Testis (tissue), 3 donors: Measurements from ENCODE around the gene STK32A. TPM values are rescaled to one million over a fixed set of nuclear protein-coding genes. Genes with fewer than 3 reads are reported as not detected.

ENCODE experiments used
- DNase-seq: peaks from one replicate; pipeline ENCODE4 v3.0.0-alpha.2; 2019
- H3K27ac ChIP-seq, 2 donors: fragments of 200-600 bp; sonication (generic); one replicate each; pipeline ENCODE4 v1.5.1; 2019
- H3K27me3 ChIP-seq: fragments of 200-600 bp; sonication (generic); one replicate; pipeline ENCODE4 v1.5.1; 2019
- H3K36me3 ChIP-seq: fragments of 200-600 bp; sonication (generic); one replicate; pipeline ENCODE4 v1.5.1; 2017; ENCODE audit warnings: low read depth; ENCODE audit errors: missing control alignments
- H3K4me1 ChIP-seq: fragments of 200-600 bp; sonication (generic); one replicate; pipeline ENCODE4 v1.5.1; 2019
- H3K4me3 ChIP-seq, 2 donors: fragments of 200-600 bp; sonication (generic); one replicate each; pipeline ENCODE4 v1.5.1; 2017 to 2019
- H3K9me3 ChIP-seq: fragments of 200-600 bp; sonication (generic); one replicate; pipeline ENCODE4 v1.5.1; 2017
- POLR2A ChIP-seq: fragments of 450-650 bp; IDR thresholded peaks from one replicate; pipeline ENCODE4 v1.6.1; 2017; ENCODE audit warnings: antibody characterized with exemption, mild to moderate bottlenecking, moderate library complexity
- WGBS, 2 donors: methylation state at CpG; one replicate each; pipeline ENCODE4 v1.1.5; 2018; 5-methylcytosine and 5-hydroxymethylcytosine counted together
- intact Hi-C: fragments of 100-400 bp; cut with DNase I; formaldehyde crosslinking; loops from one replicate; pipeline ENCODE4 v1.15.1; 2023; ENCODE audit warnings: low total_unique reads
- polyA plus RNA-seq: library from polyadenylated mRNA; stranded (reverse); fragments of 350-450 nt; fragmentation: Illumina TruSeq; extraction: RNeasy Lipid Tissue Mini Kit (QIAGEN cat#74804); gene quantifications from one replicate; pipeline ENCODE4 v1.2.3, GENCODE V29; 2014; ENCODE audit warnings: low read depth, low replicate concordance; ENCODE audit not compliant: insufficient read depth
- total RNA-seq, 2 donors: library from RNA; depleted of rRNA; stranded (reverse); fragments of >200 nt; gene quantifications; one replicate each; pipeline ENCODE4 v1.2.3, GENCODE V29; 2016
- TF ChIP-seq, protein P1 (sequence below), 3 experiments: fragments of 450-650 bp in 2 of 3; fragments of 200-600 bp in 1 of 3; sonication (generic) in 1 of 3; IDR thresholded peaks; one replicate each; pipeline ENCODE4 v1.5.1; 2016 to 2019; ENCODE audit warnings: antibody characterized with exemption in 3 of 3, mild to moderate bottlenecking in 2 of 3, moderate library complexity in 1 of 3

The STK32A gene
- total and polyA plus RNA-seq, 3 donors from 2014 or later = 3.9 to 7.9 (median 6.0) TPM

DNA sequence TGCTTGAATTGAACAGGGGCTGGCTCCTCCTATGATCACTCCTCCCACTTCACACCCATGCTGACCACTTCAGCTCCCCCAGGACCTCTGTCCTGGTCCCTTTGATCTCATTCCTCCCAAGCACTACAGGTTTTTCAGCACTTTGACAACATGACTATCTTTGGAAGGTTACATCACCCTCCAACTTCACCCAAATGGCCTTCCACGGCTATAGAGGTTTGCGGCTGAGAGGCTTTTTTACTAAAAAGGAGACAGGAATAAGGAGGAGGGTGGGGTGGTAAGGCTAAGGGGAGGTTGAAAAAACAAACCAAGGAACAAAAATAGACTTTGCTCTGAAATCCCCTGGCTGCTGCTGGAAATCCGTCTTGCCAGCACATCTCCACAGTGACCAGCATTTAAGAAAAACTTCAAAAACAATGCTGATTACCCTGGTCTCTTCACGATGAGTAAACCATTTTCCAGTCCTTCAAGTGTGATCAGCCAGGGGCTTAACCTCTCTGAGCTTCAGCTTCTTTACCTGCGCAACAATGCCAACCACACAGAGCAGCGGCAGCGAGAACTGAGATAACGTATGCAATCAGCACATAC is 172.4 kb downstream of the STK32A start:
- no peaks in the 10 kb centered on the region for H3K9me3 ChIP-seq
- peaks cover 35% of the 10 kb centered on the region for H3K4me1 ChIP-seq
- H3K36me3 ChIP-seq = no peaks in the 10 kb centered on the region
- WGBS, 2 donors = 46 to 50% methylated on average over 8 of the region's 8 CpGs
- H3K4me3 ChIP-seq = no peak overlapping the region
- H3K27me3 ChIP-seq = no peaks in the 10 kb centered on the region
- intact Hi-C loops = no loop called here
- DNase-seq = no peak
- TF ChIP-seq, protein P1, sequence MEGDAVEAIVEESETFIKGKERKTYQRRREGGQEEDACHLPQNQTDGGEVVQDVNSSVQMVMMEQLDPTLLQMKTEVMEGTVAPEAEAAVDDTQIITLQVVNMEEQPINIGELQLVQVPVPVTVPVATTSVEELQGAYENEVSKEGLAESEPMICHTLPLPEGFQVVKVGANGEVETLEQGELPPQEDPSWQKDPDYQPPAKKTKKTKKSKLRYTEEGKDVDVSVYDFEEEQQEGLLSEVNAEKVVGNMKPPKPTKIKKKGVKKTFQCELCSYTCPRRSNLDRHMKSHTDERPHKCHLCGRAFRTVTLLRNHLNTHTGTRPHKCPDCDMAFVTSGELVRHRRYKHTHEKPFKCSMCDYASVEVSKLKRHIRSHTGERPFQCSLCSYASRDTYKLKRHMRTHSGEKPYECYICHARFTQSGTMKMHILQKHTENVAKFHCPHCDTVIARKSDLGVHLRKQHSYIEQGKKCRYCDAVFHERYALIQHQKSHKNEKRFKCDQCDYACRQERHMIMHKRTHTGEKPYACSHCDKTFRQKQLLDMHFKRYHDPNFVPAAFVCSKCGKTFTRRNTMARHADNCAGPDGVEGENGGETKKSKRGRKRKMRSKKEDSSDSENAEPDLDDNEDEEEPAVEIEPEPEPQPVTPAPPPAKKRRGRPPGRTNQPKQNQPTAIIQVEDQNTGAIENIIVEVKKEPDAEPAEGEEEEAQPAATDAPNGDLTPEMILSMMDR (IDR thresholded peaks at IDR 0.05) = no peak
- TF ChIP-seq POLR2A = no peak
- peak overlapping the region; percentile 8 to 65 for H3K27ac ChIP-seq

DNA sequence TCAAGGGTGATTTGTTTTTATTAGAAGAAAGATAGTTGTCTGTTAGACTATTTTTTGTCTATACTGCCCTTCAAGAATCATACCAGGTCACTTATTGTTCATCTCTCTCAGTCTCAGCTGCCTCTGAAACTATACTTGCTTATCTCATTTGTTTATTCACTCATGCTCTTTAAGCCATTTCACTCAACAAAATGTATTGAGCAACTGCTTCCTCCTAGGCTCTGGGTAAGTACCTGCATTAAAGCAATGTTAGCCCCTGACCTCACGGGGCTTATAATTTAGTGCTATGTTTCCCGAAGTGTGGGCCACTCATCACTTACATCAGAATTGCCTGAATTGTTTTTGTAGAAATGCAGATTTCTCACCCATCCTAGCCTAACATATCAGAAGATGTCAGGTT is 174.2 kb downstream of the STK32A start:
- no peaks in the 10 kb centered on the region for H3K27me3 ChIP-seq
- no peak overlapping the region for H3K4me3 ChIP-seq
- no peaks in the 10 kb centered on the region for H3K9me3 ChIP-seq
- peaks cover 24% of the 10 kb centered on the region for H3K4me1 ChIP-seq
- no peaks in the 10 kb centered on the region for H3K36me3 ChIP-seq
- intact Hi-C loops = no loop called here
- no peak for TF ChIP-seq POLR2A
- TF ChIP-seq, protein P1 (IDR thresholded peaks at IDR 0.05) = no peak
- DNase-seq = no peak
- 96 to 98% methylated on average over 2 of the region's 2 CpGs for WGBS, 2 donors
- H3K27ac ChIP-seq = no peak overlapping the region

DNA sequence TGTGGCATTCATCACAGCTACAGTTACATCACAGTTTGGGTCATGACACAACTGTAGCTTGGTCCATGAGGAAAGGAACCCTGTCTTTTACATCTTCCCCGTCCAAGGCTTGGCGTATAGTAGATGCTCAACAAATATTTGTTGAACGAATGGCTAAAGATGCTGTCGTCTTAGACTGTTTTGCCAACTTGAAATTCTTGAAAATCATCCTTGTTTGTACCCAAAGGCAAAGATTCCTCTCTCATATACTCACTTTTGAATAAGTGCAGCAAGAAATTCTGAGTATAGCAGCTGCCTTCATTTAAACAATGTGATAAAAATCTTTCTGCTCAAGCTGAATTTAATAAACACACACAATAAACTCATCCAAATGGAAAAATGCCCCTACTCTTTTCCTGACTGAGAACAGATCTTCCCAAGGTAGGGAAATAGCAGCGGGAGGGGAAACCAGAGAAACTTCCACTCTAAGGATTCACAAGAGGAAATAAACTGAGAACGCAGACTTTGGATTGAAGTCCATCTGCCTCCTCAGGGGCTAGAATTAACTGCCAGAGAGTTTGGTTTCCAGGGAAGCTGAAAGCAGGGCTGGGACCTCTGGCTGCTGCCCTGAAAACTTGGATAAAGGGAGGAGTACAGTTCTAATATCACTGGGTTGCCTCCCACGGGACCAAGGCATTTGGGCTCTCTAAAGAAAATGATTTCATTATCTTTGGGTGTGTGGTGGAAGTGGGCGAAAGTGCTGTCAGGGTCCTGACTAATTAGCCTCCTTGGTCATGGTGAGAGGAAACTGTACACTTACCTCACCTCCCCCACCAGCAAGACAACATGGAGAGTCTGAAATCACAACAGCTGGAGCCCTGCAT is 175.9 kb downstream of the STK32A start:
- TF ChIP-seq, protein P1 (IDR thresholded peaks at IDR 0.05) = no peak
- no peak for TF ChIP-seq POLR2A
- Histone ChIP-seq H3K4me1 (peaks cover 9% of the 10 kb centered on the region), H3K9me3 (no peaks in the 10 kb centered on the region), H3K36me3 (no peaks in the 10 kb centered on the region), H3K27me3 (no peaks in the 10 kb centered on the region), H3K4me3 (no peak overlapping the region), H3K27ac (peak overlapping the region in 1 of 2 donors; percentile 14)
- 60 to 63% methylated on average over 8 of the region's 8 CpGs for WGBS, 2 donors
- intact Hi-C loops = no loop called here
- peak; percentile 31 for DNase-seq

DNA sequence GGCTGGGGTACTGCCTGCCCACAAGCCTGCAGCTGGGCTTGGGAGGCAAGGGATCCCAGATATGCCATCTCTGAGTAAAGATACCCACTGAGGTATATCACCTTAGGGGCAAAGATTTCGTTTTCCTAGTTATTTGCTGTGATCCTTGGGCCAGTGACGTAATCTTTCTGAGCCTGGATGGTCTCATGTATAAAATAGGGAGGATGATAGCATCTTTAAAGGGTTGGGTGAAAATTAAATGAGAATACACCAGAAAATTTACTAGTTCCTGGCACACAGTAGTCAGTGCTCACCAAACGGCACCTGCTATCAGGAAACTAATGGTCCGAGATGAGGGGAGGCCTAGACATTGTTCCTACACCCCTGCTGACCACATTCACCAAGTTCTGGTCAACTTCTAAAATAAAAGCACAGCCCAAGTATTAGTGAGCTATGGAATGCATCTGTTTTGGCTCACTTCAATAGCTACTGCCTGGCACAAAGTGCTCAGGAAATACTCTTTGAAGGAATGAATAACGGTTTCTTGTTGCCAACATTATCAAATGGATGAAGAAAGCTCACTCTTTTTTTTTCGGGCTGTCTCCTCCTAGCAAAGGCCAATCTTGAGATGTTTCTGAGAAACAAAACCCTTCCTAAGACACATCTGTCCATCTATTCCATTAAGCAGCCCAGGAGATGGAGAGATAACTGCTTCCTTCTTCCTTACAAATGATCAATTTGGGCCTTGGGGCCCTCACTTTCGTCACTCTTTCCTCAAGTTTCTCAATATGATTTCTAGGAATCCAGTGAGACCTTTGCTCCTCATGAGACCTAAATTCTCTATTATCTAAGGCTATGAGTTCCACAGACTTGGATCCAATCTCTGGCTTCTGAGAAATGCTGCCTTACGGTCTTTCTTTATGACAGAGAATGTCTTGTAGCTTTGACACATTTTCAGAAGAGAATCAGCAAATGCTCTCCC is 176.8 kb downstream of the STK32A start:
- Histone ChIP-seq H3K4me1 (peaks cover 8% of the 10 kb centered on the region), H3K9me3 (no peaks in the 10 kb centered on the region), H3K27me3 (no peaks in the 10 kb centered on the region), H3K36me3 (no peaks in the 10 kb centered on the region), H3K27ac (peak overlapping the region in 1 of 2 donors; percentile 14), H3K4me3 (no peak overlapping the region)
- no peak for TF ChIP-seq POLR2A
- TF ChIP-seq, protein P1 (IDR thresholded peaks at IDR 0.05) = no peak
- intact Hi-C loops = no loop called here
- 57 to 71% methylated on average over 8 of the region's 8 CpGs for WGBS, 2 donors
- DNase-seq = no peak
